Stimulated activated CD8-positive, alpha-beta memory T cell treated with anti-CD3 and anti-CD28 coated beads, Interleukin-4, amount 100 ng/mL, for 24 hours (primary cell): ENCODE measurements around the gene HJURP.

ENCODE experiments used
- DNase-seq: peaks from one replicate; pipeline ENCODE4 v3.0.0-alpha.2; 2020; ENCODE audit warnings: low read depth

The HJURP gene

DNA sequence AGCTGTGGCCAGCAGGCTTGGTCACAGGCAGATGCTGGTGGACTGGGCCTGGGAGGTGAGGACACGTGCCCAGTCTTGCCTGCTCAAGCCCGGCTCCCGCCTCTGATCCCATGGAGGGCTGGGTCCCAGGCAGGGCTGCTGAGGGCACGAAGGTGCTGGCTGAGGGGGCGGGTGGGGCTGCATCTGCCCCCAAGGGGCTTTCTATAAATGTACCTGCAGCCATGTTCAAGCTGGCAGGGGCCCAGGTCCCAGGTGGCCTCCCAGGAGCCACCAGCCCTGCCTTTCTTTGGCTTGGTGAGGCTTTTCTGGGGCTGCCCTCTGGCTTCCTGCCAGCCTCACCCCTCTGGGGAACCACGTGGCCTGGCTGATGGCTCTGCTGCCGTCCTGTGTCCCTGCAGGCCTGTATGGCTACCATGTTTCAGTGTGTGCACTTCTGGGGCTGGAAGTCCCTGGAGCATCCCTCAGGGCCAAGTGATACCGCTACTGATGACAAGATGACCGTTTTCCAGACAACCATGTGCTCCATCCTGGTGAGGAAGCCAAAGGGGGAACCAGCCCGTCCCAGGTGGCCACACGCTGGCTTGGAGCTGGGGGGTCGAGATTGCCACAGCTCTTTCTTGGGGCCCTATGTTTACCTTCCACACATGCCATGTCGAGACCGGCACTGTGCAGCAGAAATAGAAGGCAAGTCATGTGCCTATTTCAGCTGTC, 23.2 kb downstream of the HJURP start:
- DNase-seq, result no peak

DNA sequence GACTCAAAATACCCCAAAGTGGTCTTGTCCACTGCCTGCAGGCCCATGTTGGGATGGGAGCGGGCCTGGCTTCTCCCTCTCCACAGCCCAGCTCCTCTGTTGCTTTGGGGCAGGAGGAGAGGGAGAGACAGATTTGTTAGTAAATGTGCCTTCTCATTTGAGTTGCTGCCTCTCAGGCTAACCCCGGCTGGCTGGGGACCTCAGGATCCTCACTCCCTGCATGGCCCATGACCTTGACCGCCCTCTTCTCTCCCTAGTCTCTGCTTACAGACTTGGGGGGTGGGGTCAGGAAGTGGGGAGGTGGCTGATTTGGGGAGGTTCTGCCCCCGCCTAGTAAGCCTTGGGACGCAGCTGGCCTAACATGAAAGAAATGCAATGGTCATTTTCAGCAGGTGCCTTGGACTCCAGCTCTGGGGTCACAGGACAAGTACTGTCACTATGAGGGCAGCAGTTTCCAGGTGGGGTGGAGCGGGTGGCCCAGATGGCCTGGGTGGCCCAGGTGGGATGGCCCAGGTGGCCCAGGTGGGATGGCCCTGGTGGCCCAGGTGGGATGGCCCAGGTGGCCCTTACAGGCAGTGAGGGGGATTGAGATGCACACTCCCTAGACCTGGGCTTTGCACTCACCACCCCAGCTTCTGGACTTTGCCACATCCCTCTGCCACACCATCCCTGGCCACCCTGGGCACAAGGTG, 24.1 kb downstream of the HJURP start:
- no peak for DNase-seq

DNA sequence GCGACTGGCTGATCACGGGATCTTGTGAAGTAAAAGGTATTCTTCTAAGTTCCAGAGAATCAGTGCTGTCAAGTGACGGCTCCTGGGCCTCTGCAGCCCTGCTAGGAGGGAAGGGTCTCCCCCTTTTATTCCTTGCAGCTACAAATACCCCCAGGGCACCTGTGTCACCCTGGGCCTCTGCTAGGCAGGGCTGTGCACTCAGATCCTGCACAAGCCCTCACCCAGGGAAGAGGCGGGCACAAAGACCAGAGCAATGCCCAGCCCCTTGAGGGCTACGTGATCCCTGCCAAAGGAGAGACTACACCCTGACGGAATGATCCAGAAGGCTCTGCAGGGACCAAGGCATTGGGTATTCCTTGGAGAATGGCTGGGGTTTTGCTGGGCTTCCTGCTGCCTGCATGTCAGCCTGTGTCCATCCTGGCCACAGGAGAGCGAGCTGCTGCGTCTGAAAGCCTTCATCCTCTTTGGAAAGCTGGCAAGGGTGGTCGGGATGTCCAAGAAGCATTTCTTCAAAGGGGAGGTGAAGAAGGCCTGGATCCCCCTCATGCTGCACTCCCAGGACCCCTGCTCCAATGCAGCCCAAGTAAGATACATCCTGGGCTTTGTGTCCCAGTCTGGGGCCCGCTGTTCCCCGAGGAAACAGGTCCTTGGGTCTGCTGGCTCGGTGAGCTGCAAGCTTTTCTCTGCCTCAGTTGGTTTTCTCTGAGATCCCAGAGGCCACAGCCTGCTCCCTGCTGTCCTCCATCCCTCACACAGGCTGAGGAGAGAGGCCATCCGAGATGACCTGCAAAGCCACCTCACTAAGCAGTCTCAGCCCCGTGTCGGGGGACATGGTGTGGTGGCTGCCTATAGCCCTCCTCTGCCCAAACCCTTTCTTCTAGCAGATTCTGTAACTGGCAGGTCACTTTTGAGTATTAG, 24.9 kb downstream of the HJURP start:
- no peak for DNase-seq

DNA sequence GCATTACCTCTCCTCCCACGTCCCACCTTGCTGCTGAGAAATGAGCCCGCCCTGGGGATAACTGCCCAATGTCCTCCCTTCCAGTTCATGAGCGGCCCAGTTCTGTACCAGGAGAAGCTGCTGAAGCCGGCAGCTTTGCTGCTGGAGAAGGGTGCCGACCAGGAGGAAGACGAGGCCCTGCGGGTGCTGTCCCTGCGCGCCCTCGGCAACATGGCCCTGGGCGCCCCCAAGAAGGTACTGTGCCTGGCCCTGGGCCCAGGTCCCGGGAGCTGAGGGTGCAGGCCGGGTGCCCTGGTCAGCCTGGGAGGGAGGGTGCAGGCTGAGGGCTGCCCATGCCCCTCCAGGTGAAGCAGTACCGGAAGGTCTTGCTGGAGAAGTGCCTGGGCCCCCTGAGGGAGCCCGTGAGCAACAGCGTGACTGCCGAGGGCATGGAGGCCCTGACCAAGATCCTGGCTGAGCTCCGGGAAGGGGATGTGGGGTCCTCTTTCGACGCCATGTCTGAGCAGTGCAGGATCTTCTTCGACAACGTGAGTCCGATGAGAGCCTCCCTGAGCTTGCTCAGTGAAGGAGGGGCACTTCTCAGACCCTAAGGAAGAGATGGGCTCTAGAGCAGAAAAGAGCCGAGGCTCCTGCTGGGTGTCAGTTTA, 25.7 kb downstream of the HJURP start:
- no peak for DNase-seq

DNA sequence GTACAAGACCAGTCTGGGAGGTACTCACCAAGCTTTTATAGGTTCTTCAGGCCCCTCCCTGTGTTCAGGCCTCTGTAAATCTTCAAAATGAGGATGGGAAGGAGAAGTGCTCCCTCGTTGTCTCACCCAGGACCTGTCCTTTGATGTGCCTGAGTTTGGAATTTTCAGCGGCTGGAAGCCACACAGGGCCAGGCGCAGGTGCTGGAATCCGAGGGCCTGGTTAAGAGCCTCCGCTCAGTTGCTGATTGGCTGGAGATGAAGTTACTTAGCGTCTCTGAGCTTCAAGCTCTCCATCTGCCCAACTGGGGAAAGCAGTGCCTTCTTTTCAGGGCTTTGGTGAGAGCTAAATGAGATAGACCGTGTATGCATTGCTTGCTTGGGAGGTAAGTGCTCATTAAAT, 30.0 kb downstream of the HJURP start:
- DNase-seq, result no peak

DNA sequence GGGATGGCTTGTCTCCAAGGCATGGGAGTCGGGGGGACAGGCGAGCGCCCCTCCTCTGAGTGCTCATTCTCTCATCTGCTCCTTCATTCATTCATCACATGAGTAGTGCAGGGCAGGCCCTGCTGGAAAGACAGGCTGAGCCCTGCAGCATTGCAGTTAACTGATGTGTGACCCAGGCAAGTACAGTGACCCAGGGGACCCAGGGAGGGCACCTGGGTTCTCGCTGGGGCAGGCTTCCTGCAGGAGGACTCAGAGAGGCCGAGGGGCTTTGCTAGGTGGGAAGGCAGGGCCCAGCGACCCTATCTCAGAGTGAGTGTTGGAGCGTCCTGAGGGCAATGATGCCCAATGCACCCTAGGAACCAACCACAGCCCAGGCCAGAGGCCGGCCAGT, 30.6 kb downstream of the HJURP start:
- DNase-seq, result no peak

DNA sequence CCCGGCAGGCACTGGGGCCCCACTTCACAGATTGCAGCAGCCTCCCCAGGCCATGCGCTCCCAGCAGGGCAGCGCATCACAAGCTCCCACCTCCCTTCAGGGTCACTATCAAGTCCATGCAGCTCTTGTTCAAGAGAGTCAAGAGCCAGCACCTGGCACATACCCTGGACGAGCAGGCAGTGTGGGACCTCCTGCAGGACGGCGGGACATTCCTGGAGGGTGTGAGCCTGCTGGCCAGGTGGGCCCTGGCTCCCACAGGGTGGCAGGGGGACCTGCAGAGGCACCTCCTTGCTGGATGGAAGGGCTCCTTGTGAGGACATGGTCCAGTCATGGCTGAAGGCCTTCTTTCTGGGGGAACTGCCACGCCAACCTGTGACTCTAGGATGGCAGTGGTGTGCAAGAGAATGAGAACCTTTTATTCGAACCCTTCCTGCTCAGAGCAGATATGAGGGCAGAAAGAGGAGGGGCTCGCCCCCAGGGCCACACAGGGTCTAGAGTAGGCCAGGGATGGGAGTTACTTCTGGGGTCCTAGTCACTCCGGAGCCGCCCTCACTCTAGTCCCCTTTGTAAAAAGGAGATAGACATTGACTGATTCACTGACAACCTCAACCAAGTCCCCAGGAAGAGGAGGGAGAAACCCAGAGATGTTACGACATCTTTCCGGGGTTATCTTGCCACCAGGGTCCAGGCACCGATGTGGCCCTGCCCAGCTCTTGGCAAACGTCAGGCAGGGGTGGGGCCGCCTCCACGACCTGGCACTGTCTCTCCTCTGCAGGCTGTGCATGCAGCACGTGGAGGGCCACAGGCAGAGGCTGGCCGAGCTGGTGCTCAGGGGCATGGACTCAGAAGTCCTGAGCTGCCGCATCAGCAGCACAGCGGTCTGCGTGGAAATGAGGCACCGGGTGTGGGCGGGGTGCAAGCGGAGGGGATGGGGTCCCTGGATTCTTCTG, 31.3 kb downstream of the HJURP start:
- DNase-seq, result no peak

DNA sequence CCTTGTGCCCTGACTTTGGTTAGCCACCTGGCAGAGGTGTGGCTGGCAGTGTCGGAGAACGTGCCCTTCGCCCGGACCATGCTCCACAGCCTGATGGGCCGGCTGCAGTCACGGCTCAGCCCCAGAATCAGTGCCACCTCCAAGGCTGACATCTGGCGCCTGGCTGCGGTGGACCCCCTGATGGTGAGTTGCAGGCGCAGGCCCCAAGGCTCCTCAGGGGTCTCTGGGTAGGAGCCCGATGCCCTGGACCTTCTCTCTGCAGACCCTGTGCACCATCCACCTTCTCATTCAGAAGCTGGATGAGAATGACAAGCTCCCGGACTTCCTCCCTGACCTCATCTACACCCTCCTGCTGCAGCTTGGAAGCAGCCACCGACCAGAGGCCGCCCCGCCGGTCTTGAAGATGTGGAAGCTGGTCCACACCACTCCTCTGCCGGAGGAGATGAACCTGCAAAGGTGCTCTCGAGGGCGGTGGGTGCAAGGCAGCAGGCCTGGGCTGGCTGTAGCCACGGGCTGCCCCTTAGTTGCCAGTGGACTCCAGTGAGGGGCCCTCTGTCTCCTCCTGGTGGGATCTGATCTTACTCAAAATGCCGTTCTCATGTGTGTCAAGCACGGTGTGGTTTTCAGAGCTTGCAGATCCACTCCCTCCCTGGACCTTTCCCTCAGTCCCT, 32.1 kb downstream of the HJURP start:
- no peak for DNase-seq

DNA sequence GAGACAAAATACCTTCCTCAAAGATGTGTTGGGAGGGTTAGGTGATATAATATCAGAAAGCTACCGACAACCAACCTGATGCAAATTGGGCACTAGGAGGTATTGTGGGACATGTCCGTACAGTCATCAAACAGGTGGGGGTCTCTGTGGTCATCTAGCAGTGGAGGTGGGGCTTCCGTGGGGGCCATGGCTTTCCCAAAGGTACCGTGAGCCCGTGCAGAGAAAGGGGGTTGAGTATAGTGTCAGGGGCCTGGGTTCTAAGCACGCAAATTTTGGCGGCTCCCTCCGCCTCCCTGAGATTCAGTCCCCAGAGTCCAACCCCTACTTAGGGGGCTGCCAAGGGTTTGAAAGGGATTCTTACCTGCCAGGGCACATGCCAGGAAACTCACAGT, 32.6 kb downstream of the HJURP start:
- no peak for DNase-seq

DNA sequence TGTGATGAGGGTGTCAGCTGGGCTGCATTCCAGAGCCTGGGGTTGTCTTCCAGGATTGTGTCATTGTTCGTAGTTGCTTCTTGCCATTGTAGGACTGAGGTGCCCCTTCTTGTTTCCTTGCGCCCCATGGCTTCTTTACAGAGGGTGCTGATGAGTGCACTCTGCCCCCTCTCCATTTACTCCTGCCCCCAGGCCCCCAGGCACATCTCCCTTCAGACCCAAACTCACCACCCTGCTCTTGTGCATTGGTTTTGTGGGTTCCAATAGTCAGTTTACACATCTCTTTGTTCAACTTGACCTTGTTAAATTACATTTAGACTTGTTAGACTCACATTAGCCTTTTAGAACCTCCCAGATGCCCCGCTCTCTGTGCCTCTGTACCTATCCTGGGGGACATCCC, 33.1 kb downstream of the HJURP start:
- DNase-seq, result no peak

DNA sequence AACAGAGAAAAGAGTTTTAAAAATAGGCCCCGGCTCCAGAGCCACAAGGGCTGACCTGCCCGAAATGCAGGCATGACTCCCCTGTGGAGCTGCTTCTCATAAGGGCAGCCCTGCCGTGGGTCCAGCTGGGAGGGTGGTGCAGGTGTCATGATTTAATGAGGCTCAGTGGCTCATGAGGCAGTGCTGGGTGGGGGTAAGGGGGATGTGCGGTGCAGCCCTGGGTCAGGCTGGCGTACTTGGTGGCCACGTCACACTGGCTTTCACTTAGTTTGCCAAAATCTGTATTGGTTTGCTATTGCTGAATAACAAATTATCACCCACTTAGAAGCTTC, 33.6 kb downstream of the HJURP start:
- DNase-seq, result no peak

DNA sequence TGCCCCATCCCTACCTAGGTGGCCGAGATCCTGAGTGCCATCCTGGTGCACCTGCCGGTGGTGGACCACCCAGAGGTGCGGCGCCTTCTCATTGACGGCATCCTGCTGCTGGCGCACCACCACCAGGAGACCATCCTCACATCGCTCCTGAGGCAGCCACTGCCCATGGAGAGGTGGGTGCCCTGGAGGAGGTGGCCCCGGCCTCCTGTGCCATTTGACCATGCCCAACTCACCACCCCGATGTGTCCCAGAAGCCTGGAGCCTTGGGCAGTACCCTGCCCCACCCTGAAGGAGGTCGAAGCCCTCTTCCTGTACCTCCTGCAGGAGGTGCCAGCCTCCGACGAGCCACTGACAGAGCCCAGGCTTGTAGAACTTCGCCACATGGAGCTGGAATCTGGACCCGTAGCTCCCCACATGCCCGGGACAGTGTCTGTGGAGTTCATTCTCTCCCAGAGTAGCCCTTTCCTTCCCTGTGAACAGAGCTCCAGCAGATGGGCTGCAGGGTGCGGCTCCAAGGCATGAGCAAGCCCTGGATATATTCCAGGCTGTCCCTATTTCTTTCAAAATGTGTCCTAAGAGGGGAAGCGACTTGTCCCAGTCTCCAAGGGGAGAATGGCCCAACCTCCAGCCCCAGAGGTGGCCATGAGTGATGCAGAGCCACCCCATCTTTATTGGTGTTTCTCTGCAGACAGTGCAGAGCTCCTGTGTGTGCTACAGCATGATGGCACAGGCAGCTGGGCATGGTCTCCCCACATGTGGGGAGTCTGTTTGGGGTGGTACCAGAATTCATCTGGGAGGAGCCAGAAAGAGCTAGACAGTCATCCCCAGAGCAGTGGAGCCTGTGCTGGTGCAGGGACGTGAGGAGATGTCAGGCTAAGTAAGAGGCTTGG, 34.2 kb downstream of the HJURP start:
- no peak for DNase-seq

DNA sequence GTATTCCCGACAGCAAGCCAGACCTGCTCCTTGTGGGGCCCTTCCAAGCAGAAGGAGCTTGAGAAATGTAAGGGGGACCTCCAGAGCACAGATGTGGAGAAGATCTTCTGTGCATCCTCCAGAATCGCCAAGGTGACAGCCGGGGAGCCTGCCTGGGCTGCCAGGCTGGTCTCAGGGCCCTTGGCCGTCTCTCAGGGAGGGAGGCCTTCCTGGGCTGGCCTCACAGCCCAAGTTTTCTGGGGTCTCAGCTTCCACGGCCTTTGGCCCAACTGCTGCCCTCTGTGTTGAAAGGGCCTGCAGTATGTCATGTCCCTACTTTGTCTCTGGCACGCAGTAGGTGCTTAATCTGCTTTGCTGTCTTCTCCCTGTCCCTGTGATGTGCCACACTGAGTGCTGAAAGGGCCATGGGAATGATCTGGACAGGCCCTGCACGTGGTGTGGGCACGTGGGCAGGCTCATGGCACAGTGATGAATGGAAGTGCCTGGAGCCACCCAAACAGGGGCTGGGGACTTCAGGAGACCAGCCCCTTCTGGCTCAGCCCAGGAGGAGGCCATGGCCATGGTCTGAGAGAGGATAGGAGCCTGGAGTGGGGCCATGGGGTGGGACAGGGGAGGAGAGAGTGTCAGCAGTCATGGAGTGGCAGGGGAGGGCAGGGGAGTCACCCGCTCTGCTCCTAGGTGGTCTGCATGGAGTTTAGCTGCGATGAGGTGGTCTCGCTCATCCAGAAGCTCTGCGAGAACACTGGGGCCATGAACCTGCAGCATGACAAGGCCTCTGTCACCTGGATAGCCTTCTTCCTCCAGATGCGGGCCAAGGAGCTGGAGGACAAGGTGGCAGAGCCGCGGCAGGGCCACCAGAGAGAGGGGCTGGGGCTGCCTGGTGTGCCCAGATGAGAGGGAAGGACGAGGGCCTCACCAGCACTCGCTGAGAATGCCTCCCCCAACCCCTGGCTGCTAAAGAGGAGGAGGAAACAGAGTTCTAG, 35.4 kb downstream of the HJURP start:
- DNase-seq, result no peak

DNA sequence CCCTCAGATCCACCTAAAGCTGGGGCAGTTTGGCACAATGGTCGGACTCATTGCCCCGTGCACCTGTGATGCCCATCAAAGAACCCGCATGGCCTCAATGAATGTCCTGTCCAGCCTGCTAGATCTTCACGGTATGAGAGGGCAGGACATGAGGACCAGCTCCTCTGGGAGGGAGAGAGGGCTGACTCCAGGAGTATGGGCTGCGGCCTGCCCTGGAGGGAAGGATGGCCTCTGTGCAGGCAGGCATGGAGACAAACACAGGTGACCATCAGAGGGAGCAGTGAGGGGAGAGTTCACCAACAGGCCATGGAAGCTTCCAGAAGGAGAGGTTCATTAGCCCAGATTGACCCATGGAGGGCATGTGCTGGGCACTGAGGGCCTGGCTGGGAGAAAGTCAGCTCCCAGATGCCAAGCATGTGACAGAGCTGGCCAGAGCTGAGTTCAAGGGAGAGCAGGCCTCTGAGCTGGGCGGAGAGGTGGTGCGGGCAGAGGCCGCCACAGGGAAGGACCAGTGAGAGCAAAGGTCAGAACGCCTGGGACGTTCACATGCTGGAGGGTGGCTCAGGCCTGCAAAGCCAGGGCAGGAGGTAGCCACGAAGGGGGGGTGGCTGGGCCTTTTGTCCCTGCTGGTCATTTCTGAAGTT, 36.2 kb downstream of the HJURP start:
- DNase-seq, result no peak

DNA sequence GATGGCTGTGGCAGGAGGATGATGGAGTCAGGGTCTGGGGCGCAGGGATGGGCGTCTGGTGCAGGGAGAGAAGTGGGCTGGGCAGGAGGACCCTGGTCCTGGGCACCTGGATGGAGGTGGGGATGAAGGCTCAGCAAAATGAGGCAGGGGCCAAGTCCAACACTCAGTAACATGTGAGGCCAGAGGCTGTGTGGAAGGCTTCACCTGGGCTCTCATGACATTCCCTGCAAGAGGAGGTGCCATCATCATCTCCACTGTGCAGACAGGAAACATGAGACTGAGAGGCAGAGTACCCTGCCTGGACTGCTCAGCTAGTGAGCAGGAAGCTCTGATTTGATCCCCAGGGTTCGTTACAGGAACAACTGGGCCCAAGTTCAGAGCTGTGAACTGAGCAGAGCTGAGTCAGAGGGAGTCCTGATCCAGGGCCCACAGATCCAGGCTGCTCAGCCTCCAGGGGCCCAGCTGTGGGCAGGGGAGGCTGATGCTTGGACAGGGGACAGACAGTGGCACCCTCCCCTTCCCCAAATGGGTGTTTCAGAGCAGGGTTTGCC, 36.9 kb downstream of the HJURP start:
- no peak for DNase-seq

DNA sequence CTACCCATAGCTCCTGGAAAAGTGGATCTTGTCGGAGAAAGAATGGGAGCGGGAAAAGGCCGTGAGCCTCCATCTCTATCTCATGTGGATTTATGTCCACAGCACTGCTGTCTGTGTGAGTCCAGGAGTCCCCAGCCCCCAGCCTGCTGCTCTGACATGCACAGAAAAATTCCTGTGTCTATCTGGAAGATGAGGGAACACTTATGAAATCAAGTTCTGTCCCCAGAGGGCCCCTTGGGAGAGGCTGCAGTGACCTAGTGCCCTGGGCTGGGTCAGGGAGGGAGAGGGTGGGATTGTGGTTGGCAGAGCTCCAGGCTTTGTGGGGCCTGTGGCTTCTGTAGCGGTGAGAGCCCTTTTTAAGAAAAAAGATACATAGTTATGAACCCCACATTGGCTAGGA, 37.6 kb downstream of the HJURP start:
- DNase-seq, result no peak

DNA sequence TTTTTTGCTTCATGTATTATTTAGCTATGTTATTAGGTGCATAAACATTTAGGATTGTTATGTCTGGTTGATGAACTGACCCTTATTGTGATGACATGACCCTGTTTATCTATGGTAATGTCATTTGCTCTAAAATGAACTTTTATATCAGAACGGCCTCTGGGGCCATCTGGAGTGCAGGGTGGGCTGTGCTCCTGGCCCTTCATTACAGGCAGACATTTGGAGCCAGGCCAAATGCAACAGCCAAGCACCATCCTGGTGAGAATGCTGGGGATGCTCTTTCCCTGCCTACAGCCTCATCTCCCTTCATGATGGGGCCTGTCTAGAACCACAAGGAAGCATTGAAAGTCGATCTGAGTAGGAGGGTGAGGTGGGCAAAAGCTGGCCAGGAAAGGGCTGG, 38.0 kb downstream of the HJURP start:
- no peak for DNase-seq

DNA sequence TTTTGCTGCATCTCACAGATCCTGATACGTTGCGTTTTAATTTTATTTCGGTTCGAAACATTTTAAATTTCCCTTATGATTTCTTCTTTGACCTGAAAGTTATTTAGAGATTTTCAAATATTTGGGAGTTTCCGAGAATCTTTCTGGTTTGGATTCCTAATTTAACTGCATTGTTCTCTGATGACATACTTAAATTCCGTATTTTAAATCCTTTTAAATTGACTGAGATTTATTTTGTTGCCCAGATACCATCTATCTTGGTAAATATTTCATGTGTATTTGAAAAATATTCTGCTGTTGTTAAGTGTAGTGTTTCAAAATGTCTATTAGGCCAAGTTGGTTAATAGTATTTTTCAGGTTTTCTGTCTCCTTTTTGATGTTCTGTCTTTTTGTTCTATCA, 38.5 kb downstream of the HJURP start:
- no peak for DNase-seq
